NK-92 (cell line): Measurements from ENCODE around the gene B4GALT3.
"Not testable (repeated sequence)": the region's sequence is repeated elsewhere in the genome, so short reads cannot be mapped to it uniquely, and the experiment has no call there.

Source experiments
- DNase-seq: peaks from one replicate; lab custom pipeline; 2025; ENCODE audit not compliant: unreplicated experiment; lab: John Stamatoyannopoulos, UW

Gene B4GALT3

GRCh38 chr1:161177112-161177935, at the start of gene B4GALT3:
Gene B4GALT3 (minus strand): TSS chr1:161177507. CDS start chr1:161176060, 1,447 bp downstream.
- DNase-seq, result peak; percentile 38

GRCh38 chr1:161226759-161227158, 49.5 kb upstream of the B4GALT3 start:
- DNase-seq, result no peak

DNA sequence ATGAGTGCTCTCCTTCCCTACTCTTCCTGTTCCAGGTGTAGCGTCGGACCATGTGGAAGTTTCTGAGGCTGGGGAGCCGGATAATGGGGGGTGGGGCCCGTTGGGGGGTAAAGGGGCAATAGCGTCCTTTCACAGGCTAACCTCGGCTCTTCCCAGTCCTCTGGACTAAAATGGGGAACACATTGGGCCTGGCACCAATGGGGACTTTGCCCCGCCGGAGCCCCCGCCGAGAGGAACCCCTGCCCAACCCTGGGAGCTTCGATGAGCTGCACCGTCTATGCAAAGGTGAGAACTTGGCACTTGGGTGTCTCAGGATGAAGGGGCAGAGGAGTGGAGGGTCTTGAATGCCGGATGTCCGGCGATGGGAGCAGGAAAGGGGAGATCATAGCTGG, 49.0 kb upstream of the B4GALT3 start:
- DNase-seq, result no peak

- peak; percentile 37 for DNase-seq
Measured at GRCh38 chr1:161225534-161226319, 48.4 kb upstream of the B4GALT3 start, which contains the start of gene TOMM40L. Gene TOMM40L (plus strand): TSS chr1:161226060. CDS start chr1:161226490, 430 bp downstream.

DNA sequence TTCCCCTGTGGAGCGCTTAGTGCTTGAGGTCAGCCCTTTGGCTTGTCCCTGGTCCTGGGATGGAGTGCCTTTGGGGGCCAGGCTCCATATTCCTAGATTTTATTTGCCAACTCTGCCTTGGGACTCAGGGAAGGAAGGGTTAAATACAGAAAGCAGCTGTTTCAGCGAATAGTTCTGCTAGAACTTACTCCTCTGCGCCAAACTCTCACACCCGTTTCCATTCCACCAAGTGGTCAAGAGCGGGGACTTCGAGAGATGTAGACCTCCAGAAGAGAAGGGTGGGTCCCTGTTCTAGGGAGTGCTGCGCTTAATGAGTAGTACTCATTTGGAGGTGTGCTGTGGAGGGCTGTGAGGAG, 47.8 kb upstream of the B4GALT3 start:
- DNase-seq, result no peak

- DNase-seq, result not testable (repeated sequence)
Measured at GRCh38 chr1:161224695-161225087, 47.4 kb upstream of the B4GALT3 start.

DNA sequence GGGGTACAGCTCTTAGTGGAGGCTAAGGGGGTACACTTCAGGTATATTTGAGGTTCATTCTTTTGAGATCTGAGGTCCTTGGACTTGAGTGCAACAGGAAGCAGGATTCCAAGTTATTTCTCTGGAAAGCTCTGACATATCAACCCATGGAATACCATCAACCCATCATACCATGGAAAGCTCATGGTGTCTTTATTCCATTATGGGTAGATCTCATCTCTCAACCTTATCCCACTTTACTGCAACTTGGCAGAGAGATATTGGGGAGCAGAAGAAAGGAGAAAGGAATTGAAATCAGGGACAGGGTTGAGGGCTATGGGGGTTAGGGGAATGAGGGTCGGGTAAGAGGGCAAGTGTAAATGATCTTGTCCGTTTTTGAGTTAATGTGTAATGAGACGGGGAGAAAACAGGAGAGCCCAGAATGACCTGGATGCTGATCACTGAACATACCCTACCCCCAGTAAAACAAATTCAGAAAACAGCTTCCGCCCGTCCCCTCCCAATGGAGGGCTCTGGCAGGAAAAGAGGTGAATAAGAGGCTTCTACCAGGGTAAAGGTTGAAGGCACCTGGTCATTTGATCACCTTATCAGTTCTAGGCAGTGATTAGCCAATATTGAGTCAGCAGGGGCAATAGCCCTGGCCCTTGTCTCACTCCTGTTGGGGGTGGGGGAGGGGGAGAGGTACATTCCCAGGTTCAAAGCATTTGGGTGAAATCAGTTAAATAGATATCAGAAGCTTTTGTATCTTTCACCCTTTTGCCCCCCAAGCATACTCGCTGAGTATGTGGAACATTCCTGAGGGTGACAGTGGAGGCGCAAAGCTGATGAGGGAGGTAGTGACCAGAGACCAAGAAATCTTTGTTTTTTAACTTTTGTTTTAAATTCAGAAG, 46.7 kb upstream of the B4GALT3 start:
- no peak for DNase-seq

DNA sequence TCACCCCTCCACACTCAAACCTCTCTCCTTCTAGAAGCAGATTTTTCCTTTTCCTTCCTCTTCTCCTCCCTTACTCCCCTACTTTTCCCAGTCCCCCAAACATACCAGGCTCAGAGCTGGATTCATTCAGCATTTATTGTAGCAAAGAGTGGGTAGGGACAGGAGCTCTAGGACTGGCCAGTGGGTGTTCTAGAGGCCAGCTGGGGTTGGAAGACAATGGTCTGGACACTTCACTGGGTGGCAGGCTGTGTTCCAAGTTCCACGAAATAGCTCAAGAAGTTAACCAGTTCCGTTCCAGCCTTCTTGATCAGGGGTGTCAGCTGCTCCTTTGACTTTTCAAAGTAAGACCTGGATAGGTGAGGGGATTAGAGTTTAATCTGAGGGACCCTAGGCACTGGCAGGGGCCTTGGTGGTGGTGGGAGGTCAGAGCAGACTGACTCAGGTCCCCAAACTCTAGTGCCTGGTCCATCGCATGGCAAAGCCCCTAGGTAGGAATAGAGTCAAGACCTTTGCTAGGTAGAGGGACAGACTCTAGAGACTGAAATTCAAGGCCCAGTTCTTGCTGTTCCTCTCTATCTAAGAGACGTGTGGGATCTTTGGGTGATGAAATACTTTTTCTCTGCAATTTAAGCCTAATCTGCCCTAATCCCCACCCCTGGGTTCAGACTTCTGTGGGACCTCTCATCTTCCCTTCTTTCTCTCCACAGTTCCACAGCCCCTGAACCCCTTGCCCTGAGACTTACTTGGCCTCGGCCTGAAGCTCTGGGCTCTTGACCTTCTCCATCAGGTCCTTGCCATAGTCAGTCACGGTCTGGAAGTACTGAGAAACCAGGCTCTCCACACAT, 45.1 kb upstream of the B4GALT3 start:
- DNase-seq, result no peak

DNA sequence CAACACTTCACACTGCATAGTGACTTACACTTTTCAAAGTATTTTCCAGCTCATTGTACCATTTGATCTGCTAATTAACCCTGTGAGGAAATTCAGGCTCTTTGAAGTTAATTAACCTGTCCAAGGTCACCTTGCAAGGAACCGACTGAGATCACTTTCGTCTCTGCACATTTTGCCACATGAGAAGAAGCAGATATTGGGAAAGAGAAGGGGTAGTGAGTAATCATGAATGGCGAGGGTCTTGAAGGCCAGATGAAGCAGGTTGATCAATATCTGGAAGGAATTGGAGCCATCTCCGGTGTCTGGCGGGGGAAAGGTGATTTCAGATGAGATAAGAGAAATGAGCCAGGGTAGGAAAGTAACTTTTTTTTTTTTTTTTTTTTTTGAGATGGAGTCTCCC, 42.7 kb upstream of the B4GALT3 start:
- DNase-seq, result no peak

- no peak for DNase-seq
Measured at GRCh38 chr1:161219078-161219892, 42.0 kb upstream of the B4GALT3 start.

DNA sequence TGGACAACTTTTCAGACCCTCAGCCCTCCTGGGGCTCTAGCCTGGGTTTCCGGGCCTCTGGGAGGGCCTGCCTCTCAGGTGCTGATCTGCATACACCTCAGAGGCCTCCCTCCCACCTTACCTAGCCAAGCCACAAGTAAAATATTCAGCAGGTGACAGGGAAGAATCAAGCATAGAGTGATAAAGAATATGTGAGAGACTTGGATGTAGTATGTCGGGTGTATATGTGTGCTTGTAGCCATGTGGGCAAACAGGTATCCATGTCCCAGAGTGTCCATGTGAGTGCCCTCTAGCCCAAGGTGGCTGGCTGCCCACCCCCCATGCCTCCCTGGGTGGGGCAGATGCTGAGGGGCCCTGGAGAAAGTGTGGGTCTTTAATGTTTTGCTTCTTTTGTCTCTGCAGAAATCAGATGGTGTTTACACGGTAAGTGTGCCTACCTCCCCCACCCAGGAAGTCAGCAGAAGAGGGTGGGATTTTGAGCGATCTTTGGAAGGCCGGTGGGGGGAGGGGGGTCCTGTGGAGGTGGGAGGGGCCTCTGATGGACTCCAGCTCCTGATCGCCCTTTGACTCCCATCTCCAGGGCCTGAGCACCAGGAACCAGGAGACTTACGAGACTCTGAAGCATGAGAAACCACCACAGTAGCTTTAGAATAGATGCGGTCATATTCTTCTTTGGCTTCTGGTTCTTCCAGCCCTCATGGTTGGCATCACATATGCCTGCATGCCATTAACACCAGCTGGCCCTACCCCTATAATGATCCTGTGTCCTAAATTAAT, 41.2 kb upstream of the B4GALT3 start:
- no peak for DNase-seq

- no peak for DNase-seq
Measured at GRCh38 chr1:161217831-161218230, 40.5 kb upstream of the B4GALT3 start.

DNA sequence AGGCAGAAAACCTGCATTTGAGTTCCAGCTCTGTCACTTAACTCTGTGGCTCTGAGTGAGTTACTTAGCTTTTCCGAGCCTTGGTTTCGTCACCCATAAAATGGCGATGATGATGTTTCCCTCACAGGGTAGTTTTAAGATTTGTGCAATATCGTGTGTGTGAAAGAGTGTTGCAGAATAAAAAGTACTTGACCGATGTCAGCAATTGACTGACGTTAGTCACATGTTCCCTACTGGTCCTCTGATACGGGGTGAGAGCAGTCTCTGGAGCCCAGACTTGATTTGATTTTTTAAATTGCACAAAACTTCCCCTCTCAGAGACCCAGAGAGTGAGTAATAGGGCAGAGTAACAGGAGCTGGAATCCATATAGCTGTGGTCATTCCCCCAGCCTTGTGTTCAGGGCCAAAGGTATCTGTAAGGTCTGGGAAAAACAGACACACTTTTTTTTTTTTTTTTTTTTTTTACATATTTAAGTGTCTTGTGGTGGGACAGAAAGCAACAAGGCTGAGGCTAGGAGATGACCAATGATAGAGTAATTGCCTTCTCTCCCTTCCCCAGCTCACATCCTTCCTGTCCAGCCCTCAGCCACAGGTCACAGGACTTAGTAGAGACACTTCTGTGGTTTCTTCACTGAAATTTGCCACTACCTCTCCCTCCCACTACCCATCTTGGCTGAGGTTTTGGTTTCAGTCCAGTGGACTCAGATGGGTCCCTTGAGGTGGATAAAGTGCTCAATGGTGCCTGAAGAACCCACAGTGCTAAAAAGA, 39.8 kb upstream of the B4GALT3 start:
- DNase-seq, result no peak

DNA sequence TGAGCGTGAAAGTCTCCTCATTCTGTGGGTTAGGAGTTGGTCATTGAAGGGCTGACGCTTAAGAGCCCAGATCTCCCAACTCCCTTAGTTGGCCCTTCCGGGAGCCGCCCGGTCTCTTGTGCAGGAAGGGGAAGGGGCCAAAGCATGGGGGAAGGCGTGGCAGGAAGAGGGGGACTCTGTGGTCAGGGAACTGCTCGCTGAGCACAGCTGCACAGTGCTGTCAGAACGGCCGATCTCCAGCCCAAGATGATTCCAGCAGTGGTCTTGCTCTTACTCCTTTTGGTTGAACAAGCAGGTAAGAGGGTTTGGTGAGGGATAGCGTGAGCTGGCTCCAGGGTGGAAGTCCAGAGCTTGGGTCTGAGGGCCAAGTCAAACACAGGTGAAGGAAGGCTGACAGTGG, 37.8 kb upstream of the B4GALT3 start, which contains the start of gene FCER1G:
Gene FCER1G, plus strand, starts transcription at position 220 of the 400 bp plus-strand sequence. Its CDS starts 27 bp downstream, at position 247.
- no peak for DNase-seq

GRCh38 chr1:161214369-161214768, 37.1 kb upstream of the B4GALT3 start:
- DNase-seq, result no peak

DNA sequence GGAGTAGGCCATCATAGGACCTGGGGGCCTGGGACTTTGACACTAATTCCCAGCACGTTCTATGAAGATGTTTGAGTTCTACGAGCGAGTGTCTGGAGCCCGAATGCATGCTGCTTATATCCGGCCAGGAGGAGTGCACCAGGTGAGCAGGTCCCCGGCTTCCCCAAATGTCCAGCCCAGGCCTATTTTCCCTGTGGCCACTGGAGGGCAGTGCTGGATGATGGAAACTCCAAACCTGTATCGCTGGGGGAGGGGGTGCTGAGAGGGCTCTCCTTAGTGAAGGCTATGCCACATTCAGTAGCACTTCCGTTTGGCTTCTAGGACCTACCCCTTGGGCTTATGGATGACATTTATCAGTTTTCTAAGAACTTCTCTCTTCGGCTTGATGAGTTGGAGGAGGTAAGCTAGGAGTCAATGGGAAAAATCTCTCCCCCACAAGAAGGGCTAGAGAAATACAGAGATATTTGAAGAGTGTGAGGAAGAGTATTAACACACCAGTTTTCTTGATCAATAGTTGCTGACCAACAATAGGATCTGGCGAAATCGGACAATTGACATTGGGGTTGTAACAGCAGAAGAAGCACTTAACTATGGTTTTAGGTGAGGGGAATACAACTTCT, 32.6 kb upstream of the B4GALT3 start:
- no peak for DNase-seq

DNA sequence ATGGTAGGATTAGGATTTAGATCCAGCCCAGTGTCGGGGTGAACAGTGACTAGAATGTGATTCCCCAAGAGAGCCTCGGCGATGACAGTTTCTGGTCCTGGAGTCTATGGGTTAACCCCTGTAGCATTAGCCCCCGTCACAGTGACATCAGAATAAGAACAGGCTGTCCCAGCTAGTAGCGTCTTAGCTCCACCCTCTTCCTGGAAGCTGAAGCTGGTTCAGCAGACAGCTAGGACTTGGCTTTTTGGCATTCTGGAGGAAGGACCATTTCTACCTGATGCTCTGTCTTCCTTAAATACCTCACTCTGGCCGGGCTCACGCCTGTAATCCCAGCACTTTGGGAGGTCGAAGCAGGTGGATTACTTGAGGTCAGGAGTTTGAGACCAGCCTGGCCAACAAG, 29.9 kb upstream of the B4GALT3 start:
- DNase-seq, result no peak
